Measurements from ENCODE around the gene VEZT. TPM values are rescaled to one million over a fixed set of nuclear protein-coding genes. Genes with fewer than 3 reads are reported as not detected.

The VEZT gene
- total and polyA plus RNA-seq, 9 donors = 31.2 to 67.7 (median 52.8) TPM

DNA sequence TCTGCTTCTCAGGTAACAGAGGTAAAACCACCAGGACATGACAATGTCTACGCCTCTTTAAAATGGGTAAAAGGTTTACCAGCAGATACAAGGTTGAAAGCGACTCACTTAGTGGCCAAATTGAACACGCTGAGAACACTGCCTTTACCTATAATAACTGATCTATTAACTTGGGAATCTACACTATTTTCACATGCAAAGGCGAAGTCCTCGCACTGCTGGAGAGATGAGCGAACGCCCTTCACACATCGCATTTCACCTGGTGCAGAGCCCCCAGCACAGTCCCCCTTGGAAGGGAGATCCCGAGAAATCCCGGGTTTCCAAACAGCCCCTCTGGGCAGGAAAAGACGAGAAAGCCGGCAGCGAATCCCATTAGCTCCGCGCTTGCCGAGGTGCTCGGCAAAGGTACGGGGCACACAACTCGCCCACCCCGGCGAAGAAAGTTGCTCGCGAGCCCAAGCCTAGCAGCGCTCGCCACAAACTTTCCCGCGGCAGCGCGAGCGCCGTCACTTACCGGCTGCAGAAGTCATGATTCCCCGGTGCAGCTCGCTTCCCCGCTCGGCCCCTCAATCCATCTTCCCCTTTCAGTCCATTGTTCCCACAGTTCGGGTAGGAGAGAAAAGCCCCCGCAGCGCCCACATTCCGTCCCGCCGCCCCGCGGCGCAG lies 763 bp upstream of the VEZT start:
- WGBS, 3 donors = 0 to 1% (median 0%) methylated on average over 36 to 45 of the region's 45 CpGs
- Histone ChIP-seq H3K27ac (peak overlapping the region; percentile 91 to 97), H3K4me3 (peak overlapping the region; percentile 81), H3K36me3 (no peaks in the 10 kb centered on the region), H3K27me3 (no peaks in the 10 kb centered on the region), H3K9me3 (no peaks in the 10 kb centered on the region), H3K4me1 (ENCODE audit: insufficient read depth) (peaks cover 7% of the 10 kb centered on the region)
- DNase-seq = no peak
- intact Hi-C loops (cut with DNase I) = loop anchor here in 3 of 4 donors (5.0 kb wide), 2 partner anchors 55 to 100 kb away; no protein-coding TSS in a partner anchor
- TF ChIP-seq EP300 (IDR thresholded peaks at IDR 0.05) (no peak), POLR2A (IDR thresholded peaks at IDR 0.05) (peak; percentile 36)
- TF ChIP-seq, protein P1, sequence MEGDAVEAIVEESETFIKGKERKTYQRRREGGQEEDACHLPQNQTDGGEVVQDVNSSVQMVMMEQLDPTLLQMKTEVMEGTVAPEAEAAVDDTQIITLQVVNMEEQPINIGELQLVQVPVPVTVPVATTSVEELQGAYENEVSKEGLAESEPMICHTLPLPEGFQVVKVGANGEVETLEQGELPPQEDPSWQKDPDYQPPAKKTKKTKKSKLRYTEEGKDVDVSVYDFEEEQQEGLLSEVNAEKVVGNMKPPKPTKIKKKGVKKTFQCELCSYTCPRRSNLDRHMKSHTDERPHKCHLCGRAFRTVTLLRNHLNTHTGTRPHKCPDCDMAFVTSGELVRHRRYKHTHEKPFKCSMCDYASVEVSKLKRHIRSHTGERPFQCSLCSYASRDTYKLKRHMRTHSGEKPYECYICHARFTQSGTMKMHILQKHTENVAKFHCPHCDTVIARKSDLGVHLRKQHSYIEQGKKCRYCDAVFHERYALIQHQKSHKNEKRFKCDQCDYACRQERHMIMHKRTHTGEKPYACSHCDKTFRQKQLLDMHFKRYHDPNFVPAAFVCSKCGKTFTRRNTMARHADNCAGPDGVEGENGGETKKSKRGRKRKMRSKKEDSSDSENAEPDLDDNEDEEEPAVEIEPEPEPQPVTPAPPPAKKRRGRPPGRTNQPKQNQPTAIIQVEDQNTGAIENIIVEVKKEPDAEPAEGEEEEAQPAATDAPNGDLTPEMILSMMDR (IDR thresholded peaks at IDR 0.05) = no peak

DNA sequence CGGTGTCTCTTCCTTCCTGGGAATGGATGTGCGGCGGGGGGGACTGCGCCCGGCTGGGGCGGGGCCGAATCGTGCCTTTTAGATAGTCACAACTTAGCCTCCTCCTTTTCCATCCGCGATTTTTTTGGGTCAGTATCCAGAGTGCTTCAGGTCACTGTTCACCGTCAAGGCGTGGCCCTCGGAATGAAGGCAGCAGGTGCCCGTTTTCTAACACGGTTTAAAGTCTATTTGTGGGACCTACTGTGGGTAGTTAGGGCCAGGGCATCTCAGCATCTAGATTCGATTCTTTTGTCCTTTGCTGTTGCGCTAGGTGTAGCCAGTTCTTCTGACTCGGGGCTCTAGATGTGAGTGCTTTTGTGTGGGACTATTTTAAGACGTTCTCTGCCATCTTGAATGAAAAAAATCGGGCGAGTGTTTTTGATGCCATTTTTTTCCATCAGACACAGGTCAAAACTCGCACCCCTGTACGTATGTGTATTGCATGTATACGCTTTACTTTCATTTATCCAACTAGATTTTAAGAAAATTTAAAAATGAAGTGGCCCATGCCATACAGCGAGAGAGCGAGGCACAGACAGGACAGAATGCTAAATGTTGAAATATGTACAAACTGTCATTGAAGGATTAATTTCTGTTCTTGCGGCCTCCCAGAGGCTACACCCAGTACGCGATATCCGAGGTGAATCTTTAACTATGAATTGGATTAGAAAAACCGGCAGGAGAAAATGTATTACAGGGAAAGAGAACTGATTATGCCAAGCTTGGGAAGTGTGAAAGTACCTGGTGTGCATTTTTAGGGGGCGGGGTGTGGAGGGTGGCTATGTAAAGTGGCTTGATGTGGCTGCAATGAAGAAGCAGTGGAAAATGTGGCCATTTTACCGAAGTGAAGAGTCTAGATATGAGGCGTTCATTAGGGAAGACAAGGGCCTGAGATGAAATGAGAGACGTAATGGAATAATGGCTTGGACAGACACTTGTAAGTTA lies 835 bp downstream of the VEZT start:
- peaks cover 7% of the 10 kb centered on the region for H3K4me1 ChIP-seq (ENCODE audit: insufficient read depth)

DNA sequence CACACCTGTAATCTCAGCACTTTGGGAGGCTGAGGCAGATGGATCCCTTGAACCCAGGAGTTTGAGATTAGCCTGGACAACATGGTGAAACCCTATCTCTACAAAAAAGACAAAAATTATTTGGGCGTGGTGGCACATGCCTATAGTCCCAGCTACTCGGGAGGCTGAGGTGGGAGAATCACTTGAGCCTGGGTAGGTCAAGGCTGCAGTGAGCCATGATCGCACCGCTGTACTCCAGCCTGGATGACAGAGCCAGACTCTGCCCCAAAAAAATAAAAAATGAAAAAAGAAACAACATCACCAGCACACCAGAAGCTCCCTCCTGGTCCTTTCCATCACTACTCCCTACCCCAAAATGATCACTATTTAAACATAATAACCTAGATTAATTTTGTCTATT lies 2.6 kb downstream of the VEZT start:
- 86 to 92% (median 92%) methylated on average over 4 of the region's 4 CpGs for WGBS, 3 donors
- H3K27ac ChIP-seq = no peak overlapping the region
- H3K9me3 ChIP-seq = no peaks in the 10 kb centered on the region
- H3K36me3 ChIP-seq = no peaks in the 10 kb centered on the region
- H3K4me1 ChIP-seq (ENCODE audit: insufficient read depth) = peaks cover 9% of the 10 kb centered on the region
- DNase-seq = no peak
- no peaks in the 10 kb centered on the region for H3K27me3 ChIP-seq
- intact Hi-C loops (cut with DNase I) = loop anchor here in 1 of 4 donors (5.0 kb wide), 1 partner anchor 1433 kb away; no protein-coding TSS in a partner anchor
- no peak overlapping the region for H3K4me3 ChIP-seq
- TF ChIP-seq POLR2A (IDR thresholded peaks at IDR 0.05) (no peak), EP300 (IDR thresholded peaks at IDR 0.05) (no peak)
- TF ChIP-seq, protein P1 (IDR thresholded peaks at IDR 0.05) = no peak

More for the DNA sequence above, 835 bp downstream of the VEZT start:
- H3K36me3 ChIP-seq = no peaks in the 10 kb centered on the region
- H3K27me3 ChIP-seq = no peaks in the 10 kb centered on the region
- 1% methylated on average over 33 to 35 of the region's 35 CpGs for WGBS, 3 donors
- H3K9me3 ChIP-seq = no peaks in the 10 kb centered on the region
- TF ChIP-seq, protein P1 (IDR thresholded peaks at IDR 0.05) = no peak
- no peak for TF ChIP-seq EP300 (IDR thresholded peaks at IDR 0.05)
- TF ChIP-seq POLR2A (IDR thresholded peaks at IDR 0.05) = no peak
- H3K4me3 ChIP-seq = peak overlapping the region; percentile 81
- DNase-seq = peak in 1 of 5 donors; percentile 82
- H3K27ac ChIP-seq = peak overlapping the region; percentile 94 to 97
- intact Hi-C loops (cut with DNase I) = loop anchor here in 3 of 4 donors (1.0 to 5.0 kb wide), 3 partner anchors 56 to 120 kb away; no protein-coding TSS in a partner anchor

DNA sequence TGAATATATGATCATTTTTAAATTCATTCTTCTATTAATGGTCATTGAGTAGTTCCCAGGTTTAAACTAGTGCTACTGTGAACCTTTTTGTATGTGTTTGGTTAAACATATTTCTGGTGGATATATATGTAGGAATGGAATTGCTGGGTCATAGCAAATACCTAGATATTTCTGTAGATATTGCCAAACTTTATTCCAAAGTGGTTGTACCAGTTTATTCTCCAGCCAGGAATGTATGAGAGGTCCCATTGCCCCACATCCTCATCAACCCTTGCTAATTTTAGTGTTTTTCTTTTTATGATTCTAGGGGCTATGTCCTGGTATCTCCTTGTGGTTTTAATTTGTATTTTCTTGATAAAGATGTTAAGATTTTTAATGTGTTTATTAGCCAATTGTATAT lies 3.1 kb downstream of the VEZT start:
- Histone ChIP-seq H3K4me1 (ENCODE audit: insufficient read depth) (peaks cover 9% of the 10 kb centered on the region), H3K27ac (no peak overlapping the region)
- intact Hi-C loops (cut with DNase I) = loop anchor here in 1 of 4 donors (5.0 kb wide), 1 partner anchor 1433 kb away; no protein-coding TSS in a partner anchor

More for the DNA sequence above, 3.1 kb downstream of the VEZT start:
- no peak for DNase-seq
- H3K27me3 ChIP-seq = no peaks in the 10 kb centered on the region
- TF ChIP-seq POLR2A (IDR thresholded peaks at IDR 0.05) (no peak), EP300 (IDR thresholded peaks at IDR 0.05) (no peak)
- TF ChIP-seq, protein P1 (IDR thresholded peaks at IDR 0.05) = no peak
- no peaks in the 10 kb centered on the region for H3K9me3 ChIP-seq
- H3K36me3 ChIP-seq = no peaks in the 10 kb centered on the region
- no peak overlapping the region for H3K4me3 ChIP-seq

Data from ovary (tissue), 9 donors.